K562 (cell line): ENCODE measurements around the gene BEST2. TPM values are rescaled to one million over a fixed set of nuclear protein-coding genes. Genes with fewer than 3 reads are reported as not detected.

Source experiments
- BCL6 ChIP-seq: fragments of 250-450 bp; sonication (Bioruptor Pico); IDR thresholded peaks from 2 replicates; pipeline ENCODE4 v1.4.0; 2020
- BCLAF1 ChIP-seq, 2 experiments: fragments of 450-650 bp in 1 of 2; IDR thresholded peaks; 2 replicates each; pipeline ENCODE4 v1.6.1; 2011 to 2017; ENCODE audit warnings: low read depth in 2 of 2, antibody characterized with exemption in 1 of 2, borderline replicate concordance in 1 of 2, low read length in 1 of 2, mild to moderate bottlenecking in 1 of 2, mixed read lengths in 1 of 2; ENCODE audit not compliant: control insufficient read depth in 1 of 2
- ELK3 ChIP-seq: fragments of 450-650 bp; formaldehyde crosslinking; IDR thresholded peaks from 2 replicates; pipeline ENCODE4 v1.4.0; 2020; ENCODE audit warnings: mild to moderate bottlenecking
- FOXK1 ChIP-seq: sonication (generic); formaldehyde crosslinking; IDR thresholded peaks from 2 replicates; pipeline ENCODE4 v1.8.0; 2022; ENCODE audit warnings: missing genetic modification reagents, mild to moderate bottlenecking, borderline replicate concordance
- HMBOX1 ChIP-seq: sonication (generic); IDR thresholded peaks from 2 replicates; pipeline ENCODE4 v1.6.1; 2016
- HMG20A ChIP-seq: fragments of 450-650 bp; formaldehyde crosslinking; conservative IDR thresholded peaks from 2 replicates; pipeline ENCODE4 v1.4.0; 2020; ENCODE audit warnings: mild to moderate bottlenecking, mixed read lengths
- HNRNPH1 ChIP-seq: fragments of 200-400 bp; formaldehyde crosslinking; optimal IDR thresholded peaks from 2 replicates; pipeline ENCODE3; 2017; ENCODE audit warnings: low read depth, mild to moderate bottlenecking, low read length, moderate library complexity
- HOMEZ ChIP-seq: fragments of 250-450 bp; sonication (Bioruptor Pico); IDR thresholded peaks from 2 replicates; pipeline ENCODE4 v1.4.0; 2020; ENCODE audit warnings: mild to moderate bottlenecking, moderate library complexity
- MCM5 ChIP-seq: fragments of 450-650 bp; IDR thresholded peaks from 2 replicates; pipeline ENCODE4 v1.6.1; 2016; ENCODE audit warnings: low read depth
- MED1 ChIP-seq: sonication (generic); formaldehyde crosslinking; IDR thresholded peaks from 2 replicates; pipeline ENCODE4 v1.8.1; 2023; ENCODE audit warnings: missing genetic modification reagents, borderline replicate concordance
- NFE2 ChIP-seq: IDR thresholded peaks from 2 replicates; pipeline ENCODE4 v1.6.1; 2014; ENCODE audit warnings: antibody characterized with exemption, low read depth
- NFXL1 ChIP-seq: fragments of 450-650 bp; formaldehyde crosslinking; IDR thresholded peaks from 2 replicates; pipeline ENCODE4 v1.4.0; 2021; ENCODE audit warnings: mild to moderate bottlenecking
- OTX1 ChIP-seq: fragments of 450-650 bp; formaldehyde crosslinking; IDR thresholded peaks from 2 replicates; pipeline ENCODE4 v1.4.0; 2022; ENCODE audit warnings: mild to moderate bottlenecking
- PHF8 ChIP-seq: fragments of 200-600 bp; sonication (generic); IDR thresholded peaks from 2 replicates; pipeline ENCODE4 v1.6.1; 2012; ENCODE audit warnings: mixed run types, mild to moderate bottlenecking, inconsistent platforms, low read length, moderate library complexity, borderline replicate concordance
- RB1 ChIP-seq: fragments of 450-650 bp; IDR thresholded peaks from 2 replicates; pipeline ENCODE4 v1.6.1; 2017; ENCODE audit warnings: low read depth, mild to moderate bottlenecking
- SAFB2 ChIP-seq: fragments of 200-400 bp; formaldehyde crosslinking; IDR thresholded peaks from 2 replicates; pipeline ENCODE4 v1.6.1; 2018; ENCODE audit warnings: borderline replicate concordance, low read length, low read depth, moderate library complexity; ENCODE audit not compliant: severe bottlenecking
- U2AF1 ChIP-seq: fragments of 200-400 bp; formaldehyde crosslinking; optimal IDR thresholded peaks from 2 replicates; pipeline ENCODE3; 2017; ENCODE audit warnings: mild to moderate bottlenecking, low read depth, low read length, moderate library complexity
- ZKSCAN1 ChIP-seq: fragments of 150-350 bp; IDR thresholded peaks from 2 replicates; pipeline ENCODE4 v1.6.1; 2016; ENCODE audit warnings: low read depth, low read length
- ZNF668 ChIP-seq: fragments of 250-450 bp; sonication (Bioruptor Pico); IDR thresholded peaks from 2 replicates; pipeline ENCODE4 v1.8.0; 2022; ENCODE audit warnings: mild to moderate bottlenecking, inconsistent platforms
- ZNF766 ChIP-seq: fragments of 200-800 bp; sonication (Bioruptor generic); conservative IDR thresholded peaks from 2 replicates; pipeline ENCODE4 v1.6.1; 2016; ENCODE audit warnings: missing genetic modification characterization, missing compliant biosample characterization
- polyA plus RNA-seq, 8 experiments: library from polyadenylated mRNA; depleted of rRNA in 4 of 8; stranded (reverse) in 5 of 8; unstranded in 3 of 8; fragments of >200 nt; fragmentation: Nextera tagmentation in 2 of 8; fragmentation: Illumina TruSeq in 1 of 8; extraction: Ambion mirVana in 2 of 8; extraction: Trizol in 1 of 8; gene quantifications; 2 replicates each; pipeline versions ENCODE4 v1.2.1 to v1.2.3, GENCODE V29; 2011 to 2014; ENCODE audit warnings: inconsistent platforms in 1 of 8, missing spikeins in 1 of 8
- total RNA-seq, 7 experiments: library from RNA; depleted of rRNA in 6 of 7; stranded (reverse); fragments of >200 nt in 6 of 7; fragmentation: Illumina TruSeq in 2 of 7; extraction: Trizol in 2 of 7; gene quantifications; 2 replicates each; pipeline versions ENCODE4 v1.2.1 to v1.2.3, GENCODE V29; 2011 to 2021; ENCODE audit warnings: low replicate concordance in 1 of 7

The BEST2 gene
- total and polyA plus RNA-seq, 9 of the 15 experiments (the other 6 are each of a cell fraction or from before 2014, with no cell fraction given) = not detected

- no peak for TF ChIP-seq HOMEZ (CRISPR knock-in tag)
- no peak for TF ChIP-seq SAFB2
- TF ChIP-seq HNRNPH1 = no peak
- TF ChIP-seq MCM5 = no peak
- no peak for TF ChIP-seq HMBOX1
- TF ChIP-seq MED1 (CRISPR knock-in tag) = no peak
- TF ChIP-seq ZKSCAN1 = no peak
- no peak for TF ChIP-seq NFXL1 (CRISPR knock-in tag)
- no peak for TF ChIP-seq BCL6 (CRISPR knock-in tag)
- 0 out of 2 replicates have a peak, but pooled peaks have one; percentile 1 for TF ChIP-seq NFE2
- no peak for TF ChIP-seq ELK3 (CRISPR knock-in tag)
- no peak for TF ChIP-seq HMG20A (CRISPR knock-in tag)
- TF ChIP-seq ZNF668 (CRISPR knock-in tag) = no peak
- TF ChIP-seq U2AF1 = no peak
- TF ChIP-seq ZNF766 = no peak
- no peak for TF ChIP-seq FOXK1 (CRISPR knock-in tag)
- peak; percentile 90 for TF ChIP-seq RB1
- no peak for TF ChIP-seq BCLAF1 (IDR thresholded peaks at IDR 0.05; ENCODE audit: borderline replicate concordance in 1 of 2, control insufficient read depth in 1 of 2, low read depth in 2 of 2, low read length in 1 of 2)
- TF ChIP-seq OTX1 (CRISPR knock-in tag) = no peak
- TF ChIP-seq PHF8 = peak; percentile 92
These were observed 54.9 kb downstream of the BEST2 start, which contains the start of gene RNASEH2A (continued) for GRCh38 chr19:12806242-12807081.
